Endothelial cell of umbilical vein (primary cell): ENCODE results near the gene KRT33B. TPM values are rescaled to one million over a fixed set of nuclear protein-coding genes. Genes with fewer than 3 reads are reported as not detected.

Experiments
- BruUV-seq: library from RNA; stranded (reverse); fragments of 400-500 nt; replicated peaks from 2 replicates; lab custom pipeline; 2021; lab: Mats Ljungman, UMichigan
- CTCF ChIA-PET: fragments of 300-600, 350-600 bp; sonication (Branson Sonifier 250); formaldehyde crosslinking; loops from one replicate; lab custom pipeline; 2021; ENCODE audit warnings: antibody characterized with exemption, inconsistent platforms; lab: Charles Lee
- POLR2A ChIA-PET: fragments of 300-600, 350-600 bp; sonication (Branson Sonifier 250); formaldehyde crosslinking; loops from one replicate; lab custom pipeline; 2021; ENCODE audit warnings: antibody characterized with exemption, inconsistent platforms; lab: Charles Lee
- DNase-seq: peaks from one replicate; pipeline ENCODE4 v3.0.0-alpha.2; 2011; ENCODE audit warnings: low read depth, low spot score
- FAIRE-seq: peaks from 2 replicates; lab custom pipeline; 2011; peaks lifted over from hg19 to GRCh38; lab: Jason Lieb, UNC
- H2AFZ ChIP-seq: 2 replicates; pipeline ENCODE4 v1.6.0; 2012; ENCODE audit warnings: low read depth, low read length, control low read depth, inconsistent platforms
- H3K27ac ChIP-seq: 2 replicates; pipeline ENCODE4 v1.5.1; 2011; ENCODE audit warnings: low read depth, mild to moderate bottlenecking, control low read depth, low read length, moderate library complexity; ENCODE audit not compliant: insufficient read depth
- H3K27me3 ChIP-seq, 2 experiments: 2 replicates each; pipeline versions ENCODE4 v1.6.0 to v1.6.1; 2011; ENCODE audit warnings: low read length in 2 of 2, mixed read lengths in 1 of 2; ENCODE audit not compliant: control insufficient read depth in 2 of 2, insufficient read depth in 2 of 2
- H3K36me3 ChIP-seq, 2 experiments: 2 replicates in 1 of 2; 3 replicates in 1 of 2; pipeline ENCODE4 v1.5.1; 2011; ENCODE audit warnings: low read length in 2 of 2, mild to moderate bottlenecking in 1 of 2, moderate library complexity in 1 of 2; ENCODE audit not compliant: control insufficient read depth in 2 of 2, insufficient read depth in 2 of 2; ENCODE audit errors: extremely low read depth in 1 of 2
- H3K4me1 ChIP-seq: 3 replicates; pipeline ENCODE4 v1.5.1; 2011; ENCODE audit warnings: mild to moderate bottlenecking, low read length; ENCODE audit not compliant: control insufficient read depth, insufficient read depth; ENCODE audit errors: extremely low read depth
- H3K4me2 ChIP-seq: 2 replicates; pipeline ENCODE4 v1.6.1; 2011; ENCODE audit warnings: low read length, control low read depth, mixed read lengths; ENCODE audit not compliant: insufficient read depth
- H3K4me3 ChIP-seq, 3 experiments: fragments of 200-600 bp in 1 of 3; sonication (generic), shearing (Covaris generic) in 1 of 3; replicated peaks in 1 of 3; 2 replicates each; pipeline ENCODE4 v1.5.1; 2011 to 2016; ENCODE audit warnings: control low read depth in 3 of 3, low read length in 3 of 3, mild to moderate bottlenecking in 2 of 3, inconsistent platforms in 1 of 3, low read depth in 1 of 3, moderate library complexity in 1 of 3; ENCODE audit not compliant: insufficient read depth in 1 of 3
- H3K79me2 ChIP-seq: 2 replicates; pipeline ENCODE4 v1.6.0; 2012; ENCODE audit warnings: low read length, inconsistent platforms; ENCODE audit not compliant: control insufficient read depth, insufficient read depth
- H3K9ac ChIP-seq: replicated peaks from 2 replicates; pipeline ENCODE3; 2011; ENCODE audit warnings: low read length, control low read depth; ENCODE audit not compliant: insufficient read depth; ENCODE audit errors: extremely low read depth
- H3K9me1 ChIP-seq: replicated peaks from 3 replicates; pipeline ENCODE4 v1.6.0; 2011; ENCODE audit warnings: mild to moderate bottlenecking, low read length; ENCODE audit not compliant: control insufficient read depth, insufficient read depth; ENCODE audit errors: extremely low read depth
- H3K9me3 ChIP-seq: replicated peaks from 2 replicates; pipeline ENCODE4 v1.5.1; 2012; ENCODE audit warnings: low read length, inconsistent platforms; ENCODE audit not compliant: control insufficient read depth, insufficient read depth
- H4K20me1 ChIP-seq: replicated peaks from 2 replicates; pipeline ENCODE3; 2011; ENCODE audit warnings: mild to moderate bottlenecking, low read length; ENCODE audit not compliant: control insufficient read depth, insufficient read depth; ENCODE audit errors: extremely low read depth
- EZH2 ChIP-seq: IDR thresholded peaks from 2 replicates; pipeline ENCODE4 v1.6.1; 2012; ENCODE audit warnings: borderline replicate concordance, low read depth, mild to moderate bottlenecking, moderate library complexity, low read length, inconsistent platforms; ENCODE audit not compliant: severe bottlenecking
- FOS ChIP-seq: IDR thresholded peaks from 2 replicates; pipeline ENCODE4 v1.6.1; 2011; ENCODE audit warnings: mild to moderate bottlenecking, low read length, moderate library complexity, borderline replicate concordance; ENCODE audit not compliant: insufficient read depth
- GATA2 ChIP-seq: IDR thresholded peaks from 2 replicates; pipeline ENCODE4 v1.7.0; 2011; ENCODE audit warnings: low read depth, mild to moderate bottlenecking, moderate library complexity, mixed read lengths, low read length; ENCODE audit not compliant: insufficient read length, insufficient read depth
- JUN ChIP-seq: IDR thresholded peaks from 2 replicates; pipeline ENCODE4 v1.6.1; 2011; ENCODE audit warnings: borderline replicate concordance, low read depth; ENCODE audit not compliant: insufficient read length, insufficient read depth
- MYC ChIP-seq: IDR thresholded peaks from one replicate; pipeline ENCODE4 v1.6.1; 2011; ENCODE audit warnings: mild to moderate bottlenecking, low read depth, low read length
- POLR2A ChIP-seq: IDR thresholded peaks from 2 replicates; pipeline ENCODE4 v1.6.1; 2012; ENCODE audit warnings: low read depth, mild to moderate bottlenecking, control low read depth, low read length
- POLR2AphosphoS5 ChIP-seq: IDR thresholded peaks from 2 replicates; pipeline ENCODE4 v1.6.1; 2012; ENCODE audit warnings: low read depth, mild to moderate bottlenecking, control low read depth, low read length, moderate library complexity; ENCODE audit not compliant: insufficient read depth
- dilution Hi-C: fragments of 300-500 bp; cut with MboI; formaldehyde crosslinking; loops from one replicate; pipeline ENCODE4 v1.15.0; 2019; ENCODE audit warnings: low sequenced_read_pairs; ENCODE audit not compliant: extremely low pct_ligation_motif_present
- intact Hi-C: fragments of 100-400 bp; cut with micrococcal nuclease; formaldehyde crosslinking; loops from one replicate; pipeline ENCODE4 v1.10.0; 2022
- polyA plus RNA-seq, 4 experiments: library from polyadenylated mRNA; depleted of rRNA in 3 of 4; stranded (reverse) in 3 of 4; unstranded in 1 of 4; fragments of >200 nt; gene quantifications; 2 replicates each; pipeline versions ENCODE4 v1.2.1 to v1.2.3, GENCODE V29; 2011 to 2012; ENCODE audit warnings: missing spikeins in 1 of 4
- total RNA-seq: library from RNA; stranded (reverse); gene quantifications from 2 replicates; pipeline ENCODE4 v1.2.3, GENCODE V29; 2021
- TF ChIP-seq, protein P1 (sequence below): IDR thresholded peaks from 2 replicates; pipeline ENCODE4 v1.6.1; 2011; ENCODE audit not compliant: insufficient read depth, insufficient read length
- TF ChIP-seq, protein P2 (sequence below), 2 donors: IDR thresholded peaks; 1 replicate in 1 of 2; 2 replicates in 1 of 2; pipeline ENCODE4 v1.5.1; 2011; ENCODE audit warnings: low read length in 2 of 2, mild to moderate bottlenecking in 2 of 2, moderate library complexity in 2 of 2, control low read depth in 1 of 2, inconsistent platforms in 1 of 2, low read depth in 1 of 2; ENCODE audit not compliant: insufficient read depth in 1 of 2; ENCODE audit errors: extremely low read depth in 1 of 2

The KRT33B gene
- total and polyA plus RNA-seq, 2 donors (not counting 3 experiments of a cell fraction or from before 2014, with no cell fraction given), result not detected

GRCh38 chr17:41393826-41394225 is 24.2 kb upstream of the KRT33B start:
- Histone ChIP-seq H3K4me3 (no peak overlapping the region), H4K20me1 (no peaks in the 10 kb centered on the region), H2AFZ (no peak overlapping the region), H3K4me2 (no peak overlapping the region), H3K9ac (no peak overlapping the region), H3K9me3 (no peaks in the 10 kb centered on the region), H3K4me1 (no peaks in the 10 kb centered on the region), H3K27ac (no peak overlapping the region), H3K36me3 (no peaks in the 10 kb centered on the region), H3K27me3 (peaks cover 8 to 20% of the 10 kb centered on the region in 2 experiments), H3K79me2 (no peaks in the 10 kb centered on the region), H3K9me1 (no peaks in the 10 kb centered on the region)
- DNase-seq (no peak), FAIRE-seq (no peak)
- no TSS peak for BruUV-seq
- intact Hi-C loops, result no loop called here
- TF ChIP-seq, protein P1, sequence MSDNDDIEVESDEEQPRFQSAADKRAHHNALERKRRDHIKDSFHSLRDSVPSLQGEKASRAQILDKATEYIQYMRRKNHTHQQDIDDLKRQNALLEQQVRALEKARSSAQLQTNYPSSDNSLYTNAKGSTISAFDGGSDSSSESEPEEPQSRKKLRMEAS, result no peak
- TF ChIP-seq JUN, result no peak
- TF ChIP-seq GATA2, result no peak
- no peak for TF ChIP-seq POLR2AphosphoS5
- TF ChIP-seq, protein P2, sequence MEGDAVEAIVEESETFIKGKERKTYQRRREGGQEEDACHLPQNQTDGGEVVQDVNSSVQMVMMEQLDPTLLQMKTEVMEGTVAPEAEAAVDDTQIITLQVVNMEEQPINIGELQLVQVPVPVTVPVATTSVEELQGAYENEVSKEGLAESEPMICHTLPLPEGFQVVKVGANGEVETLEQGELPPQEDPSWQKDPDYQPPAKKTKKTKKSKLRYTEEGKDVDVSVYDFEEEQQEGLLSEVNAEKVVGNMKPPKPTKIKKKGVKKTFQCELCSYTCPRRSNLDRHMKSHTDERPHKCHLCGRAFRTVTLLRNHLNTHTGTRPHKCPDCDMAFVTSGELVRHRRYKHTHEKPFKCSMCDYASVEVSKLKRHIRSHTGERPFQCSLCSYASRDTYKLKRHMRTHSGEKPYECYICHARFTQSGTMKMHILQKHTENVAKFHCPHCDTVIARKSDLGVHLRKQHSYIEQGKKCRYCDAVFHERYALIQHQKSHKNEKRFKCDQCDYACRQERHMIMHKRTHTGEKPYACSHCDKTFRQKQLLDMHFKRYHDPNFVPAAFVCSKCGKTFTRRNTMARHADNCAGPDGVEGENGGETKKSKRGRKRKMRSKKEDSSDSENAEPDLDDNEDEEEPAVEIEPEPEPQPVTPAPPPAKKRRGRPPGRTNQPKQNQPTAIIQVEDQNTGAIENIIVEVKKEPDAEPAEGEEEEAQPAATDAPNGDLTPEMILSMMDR (IDR thresholded peaks at IDR 0.05; ENCODE audit: extremely low read depth in 1 of 2, insufficient read depth in 1 of 2, low read depth in 1 of 2, low read length in 2 of 2), result no peak
- no peak for TF ChIP-seq EZH2
- TF ChIP-seq FOS, result no peak
- TF ChIP-seq MYC, result no peak
- TF ChIP-seq POLR2A, result no peak
- ChIA-PET CTCF (no interaction called here), POLR2A (no interaction called here)
- dilution Hi-C loops, result no loop called here
